Endothelial cell (in vitro differentiated cells): ENCODE measurements around the gene PLAC9. TPM values are rescaled to one million over a fixed set of nuclear protein-coding genes. Genes with fewer than 3 reads are reported as not detected.

ENCODE experiments used
- DNase-seq: peaks from one replicate; pipeline ENCODE4 v3.0.0; 2021; ENCODE audit warnings: low spot score
- H3K27ac Mint-ChIP-seq: one replicate; pipeline ENCODE4 v1.8.0; 2021; ENCODE audit warnings: mixed read lengths, inconsistent platforms; ENCODE audit not compliant: unreplicated experiment
- H3K27me3 Mint-ChIP-seq: one replicate; pipeline ENCODE4 v1.8.0; 2021; ENCODE audit warnings: mild to moderate bottlenecking, moderate library complexity, mixed read lengths, inconsistent platforms; ENCODE audit not compliant: unreplicated experiment
- H3K36me3 Mint-ChIP-seq: one replicate; pipeline ENCODE4 v1.8.0; 2021; ENCODE audit warnings: mild to moderate bottlenecking, low read depth, mixed read lengths, inconsistent platforms; ENCODE audit not compliant: unreplicated experiment
- H3K4me1 Mint-ChIP-seq: one replicate; pipeline ENCODE4 v1.8.0; 2021; ENCODE audit warnings: mild to moderate bottlenecking, mixed read lengths, inconsistent platforms; ENCODE audit not compliant: unreplicated experiment
- H3K4me3 Mint-ChIP-seq: one replicate; pipeline ENCODE4 v1.8.0; 2021; ENCODE audit warnings: mild to moderate bottlenecking, mixed read lengths, inconsistent platforms; ENCODE audit not compliant: unreplicated experiment
- H3K9me3 Mint-ChIP-seq: one replicate; pipeline ENCODE4 v1.8.0; 2021; ENCODE audit warnings: mixed read lengths, inconsistent platforms; ENCODE audit not compliant: unreplicated experiment
- total RNA-seq: library from RNA; stranded (reverse); fragmentation: NEBNext Ultra II Directional; extraction: Animal tissue kit (Norgen Biotek cat#: 25700); gene quantifications from one replicate; pipeline ENCODE4 v1.2.1, GENCODE V29; 2021; ENCODE audit not compliant: unreplicated experiment
- TF ChIP-seq, protein P1 (sequence below): fragments of 200-600 bp; sonication (generic); IDR thresholded peaks from one replicate; pipeline ENCODE4 v1.5.0; 2021; ENCODE audit warnings: antibody characterized with exemption; ENCODE audit not compliant: unreplicated experiment

Gene PLAC9
- total RNA-seq, 1 donor from 2014 or later = not detected

GRCh38 chr10:80157561-80157960, 25.0 kb downstream of the PLAC9 start:
- Mint-ChIP-seq H3K4me3 (no peak overlapping the region), H3K27ac (no peak overlapping the region), H3K27me3 (peaks cover 14% of the 10 kb centered on the region), H3K4me1 (peaks cover 9% of the 10 kb centered on the region), H3K9me3 (no peaks in the 10 kb centered on the region), H3K36me3 (peaks cover 65% of the 10 kb centered on the region)
- DNase-seq = no peak
- TF ChIP-seq, protein P1, sequence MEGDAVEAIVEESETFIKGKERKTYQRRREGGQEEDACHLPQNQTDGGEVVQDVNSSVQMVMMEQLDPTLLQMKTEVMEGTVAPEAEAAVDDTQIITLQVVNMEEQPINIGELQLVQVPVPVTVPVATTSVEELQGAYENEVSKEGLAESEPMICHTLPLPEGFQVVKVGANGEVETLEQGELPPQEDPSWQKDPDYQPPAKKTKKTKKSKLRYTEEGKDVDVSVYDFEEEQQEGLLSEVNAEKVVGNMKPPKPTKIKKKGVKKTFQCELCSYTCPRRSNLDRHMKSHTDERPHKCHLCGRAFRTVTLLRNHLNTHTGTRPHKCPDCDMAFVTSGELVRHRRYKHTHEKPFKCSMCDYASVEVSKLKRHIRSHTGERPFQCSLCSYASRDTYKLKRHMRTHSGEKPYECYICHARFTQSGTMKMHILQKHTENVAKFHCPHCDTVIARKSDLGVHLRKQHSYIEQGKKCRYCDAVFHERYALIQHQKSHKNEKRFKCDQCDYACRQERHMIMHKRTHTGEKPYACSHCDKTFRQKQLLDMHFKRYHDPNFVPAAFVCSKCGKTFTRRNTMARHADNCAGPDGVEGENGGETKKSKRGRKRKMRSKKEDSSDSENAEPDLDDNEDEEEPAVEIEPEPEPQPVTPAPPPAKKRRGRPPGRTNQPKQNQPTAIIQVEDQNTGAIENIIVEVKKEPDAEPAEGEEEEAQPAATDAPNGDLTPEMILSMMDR = no peak

DNA sequence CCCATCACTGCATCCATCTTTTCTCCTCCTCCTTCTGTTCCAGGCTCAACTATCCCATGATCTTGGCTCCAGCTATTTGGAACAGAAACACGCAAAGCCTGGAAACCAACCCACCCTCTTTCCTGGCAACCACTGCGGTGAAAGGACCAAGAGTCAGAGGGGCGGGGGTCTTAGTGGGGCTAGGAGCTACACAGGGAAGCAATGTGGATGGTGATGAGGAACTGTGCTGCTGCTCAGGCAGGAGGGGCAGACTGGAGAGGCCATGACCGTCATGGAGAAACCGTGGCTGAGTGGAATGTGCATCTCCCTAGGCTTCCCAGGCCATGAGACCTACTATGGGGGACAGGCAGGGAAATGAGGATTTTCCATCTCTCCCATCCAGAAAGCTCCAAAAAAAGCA, 25.6 kb downstream of the PLAC9 start:
- no peak for DNase-seq
- Mint-ChIP-seq H3K4me1 (peaks cover 9% of the 10 kb centered on the region), H3K27me3 (peaks cover 14% of the 10 kb centered on the region), H3K27ac (no peak overlapping the region), H3K36me3 (peaks cover 65% of the 10 kb centered on the region), H3K4me3 (no peak overlapping the region), H3K9me3 (no peaks in the 10 kb centered on the region)
- TF ChIP-seq, protein P1 = no peak

GRCh38 chr10:80158598-80159127, 26.1 kb downstream of the PLAC9 start:
- TF ChIP-seq, protein P1 = no peak
- Mint-ChIP-seq H3K9me3 (no peaks in the 10 kb centered on the region), H3K27ac (no peak overlapping the region), H3K27me3 (peaks cover 14% of the 10 kb centered on the region), H3K4me3 (no peak overlapping the region), H3K36me3 (peaks cover 70% of the 10 kb centered on the region), H3K4me1 (peaks cover 9% of the 10 kb centered on the region)
- DNase-seq = no peak

- H3K27ac Mint-ChIP-seq = no peak overlapping the region
- no peaks in the 10 kb centered on the region for H3K9me3 Mint-ChIP-seq
- peaks cover 17% of the 10 kb centered on the region for H3K27me3 Mint-ChIP-seq
- H3K4me1 Mint-ChIP-seq = peaks cover 9% of the 10 kb centered on the region
- TF ChIP-seq, protein P1 = no peak
- peaks cover 73% of the 10 kb centered on the region for H3K36me3 Mint-ChIP-seq
- DNase-seq = no peak
- H3K4me3 Mint-ChIP-seq = no peak overlapping the region
Measured at GRCh38 chr10:80159166-80159873, 26.8 kb downstream of the PLAC9 start.
